Osteoblast (primary cell): ENCODE data around the gene ULK4. TPM values are rescaled to one million over a fixed set of nuclear protein-coding genes. Genes with fewer than 3 reads are reported as not detected.

ENCODE experiments used
- DNase-seq: peaks from one replicate; pipeline ENCODE4 v3.0.0; 2011; ENCODE audit warnings: low spot score, mixed read lengths; ENCODE audit not compliant: insufficient read length; ENCODE audit errors: missing footprints
- H2AFZ ChIP-seq: 2 replicates; pipeline ENCODE4 v1.6.0; 2011; ENCODE audit warnings: mild to moderate bottlenecking, low read length
- H3K27ac ChIP-seq: 2 replicates; pipeline ENCODE4 v1.5.1; 2011; ENCODE audit warnings: mild to moderate bottlenecking, low read depth, low read length, moderate library complexity
- H3K27me3 ChIP-seq: 2 replicates; pipeline ENCODE4 v1.6.0; 2012; ENCODE audit warnings: mild to moderate bottlenecking, control low read depth, inconsistent platforms, low read length, moderate library complexity; ENCODE audit not compliant: insufficient read depth
- H3K36me3 ChIP-seq: 2 replicates; pipeline ENCODE4 v1.5.1; 2011; ENCODE audit warnings: mild to moderate bottlenecking, low read length, control low read depth, moderate library complexity; ENCODE audit not compliant: insufficient read depth
- H3K4me1 ChIP-seq: 2 replicates; pipeline ENCODE4 v1.5.1; 2011; ENCODE audit warnings: mild to moderate bottlenecking, low read length, control low read depth, moderate library complexity; ENCODE audit not compliant: insufficient read depth
- H3K4me2 ChIP-seq: 2 replicates; pipeline ENCODE4 v1.6.0; 2011; ENCODE audit warnings: mild to moderate bottlenecking, low read length; ENCODE audit not compliant: insufficient read depth
- H3K4me3 ChIP-seq: fragments of 200-600 bp; sonication (generic); 3 replicates; pipeline ENCODE4 v1.5.1; 2012; ENCODE audit warnings: mild to moderate bottlenecking, low read length, inconsistent platforms; ENCODE audit not compliant: insufficient read depth
- H3K79me2 ChIP-seq: 2 replicates; pipeline ENCODE4 v1.6.0; 2012; ENCODE audit warnings: mild to moderate bottlenecking, low read length, control low read depth, inconsistent platforms; ENCODE audit not compliant: insufficient read depth
- H3K9me3 ChIP-seq: 2 replicates; pipeline ENCODE4 v1.5.1; 2011; ENCODE audit warnings: low read depth, low read length, control low read depth
- H4K20me1 ChIP-seq: 2 replicates; pipeline ENCODE4 v1.6.0; 2012; ENCODE audit warnings: mild to moderate bottlenecking, low read length, control low read depth; ENCODE audit not compliant: insufficient read depth
- CTCF ChIP-seq: IDR thresholded peaks from 2 replicates; pipeline ENCODE4 v1.5.1; 2011; ENCODE audit warnings: mild to moderate bottlenecking, low read depth, low read length, moderate library complexity; ENCODE audit errors: extremely low read depth
- total RNA-seq: library from RNA; depleted of rRNA; stranded (reverse); fragments of >200 nt; gene quantifications from 2 replicates; pipeline ENCODE4 v1.2.3, GENCODE V29; 2012

Gene ULK4
- total RNA-seq, 1 donor: 20.6 TPM

GRCh38 chr3:41267975-41268640 is 693.8 kb downstream of the ULK4 start:
- peak overlapping the region; percentile 60 for H3K4me2 ChIP-seq

DNA sequence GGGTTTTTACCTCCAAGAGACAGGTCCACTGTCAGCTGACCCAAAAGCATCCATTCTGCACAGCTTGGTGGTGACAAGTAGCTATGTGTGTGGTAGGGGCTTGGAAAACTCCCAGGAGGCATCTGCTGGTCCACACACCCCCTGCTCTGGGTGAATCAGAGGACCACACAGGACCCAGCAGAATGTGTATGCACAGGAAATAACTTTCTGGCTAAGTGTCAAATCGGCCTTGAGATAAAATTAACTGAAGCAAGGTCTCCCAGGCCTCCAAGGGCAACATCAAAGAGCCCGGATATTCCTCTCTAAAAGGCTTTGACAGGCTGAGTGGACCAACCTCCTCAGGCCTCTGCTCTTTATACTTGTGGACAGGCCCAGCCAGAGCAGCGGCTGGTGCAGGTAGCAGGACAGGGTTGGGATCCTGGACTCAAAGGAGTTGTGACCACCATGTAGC is 696.1 kb downstream of the ULK4 start:
- H3K4me3 ChIP-seq: no peak overlapping the region
- H2AFZ ChIP-seq: no peak overlapping the region
- no peak overlapping the region for H3K4me2 ChIP-seq
- H3K79me2 ChIP-seq: no peaks in the 10 kb centered on the region
- H4K20me1 ChIP-seq: no peaks in the 10 kb centered on the region
- no peak for DNase-seq
- peaks cover 27% of the 10 kb centered on the region for H3K4me1 ChIP-seq
- TF ChIP-seq CTCF: no peak
- no peaks in the 10 kb centered on the region for H3K27me3 ChIP-seq
- H3K27ac ChIP-seq: no peak overlapping the region
- H3K36me3 ChIP-seq: no peaks in the 10 kb centered on the region
- no peaks in the 10 kb centered on the region for H3K9me3 ChIP-seq

More at GRCh38 chr3:41267975-41268640, 693.8 kb downstream of the ULK4 start:
- Histone ChIP-seq H3K27ac (peak overlapping the region; percentile 59), H3K79me2 (no peaks in the 10 kb centered on the region), H3K4me3 (no peak overlapping the region), H3K4me1 (peaks cover 27% of the 10 kb centered on the region), H4K20me1 (no peaks in the 10 kb centered on the region), H3K9me3 (no peaks in the 10 kb centered on the region), H3K36me3 (no peaks in the 10 kb centered on the region), H3K27me3 (no peaks in the 10 kb centered on the region), H2AFZ (peak overlapping the region; percentile 33)
- peak; percentile 94 for DNase-seq
- no peak for TF ChIP-seq CTCF

- no peak for DNase-seq
- H3K36me3 ChIP-seq: no peaks in the 10 kb centered on the region
- no peak overlapping the region for H2AFZ ChIP-seq
- H3K79me2 ChIP-seq: no peaks in the 10 kb centered on the region
- peaks cover 27% of the 10 kb centered on the region for H3K4me1 ChIP-seq
- no peaks in the 10 kb centered on the region for H4K20me1 ChIP-seq
- TF ChIP-seq CTCF: no peak
- H3K4me3 ChIP-seq: no peak overlapping the region
- H3K4me2 ChIP-seq: no peak overlapping the region
- no peaks in the 10 kb centered on the region for H3K27me3 ChIP-seq
- H3K9me3 ChIP-seq: no peaks in the 10 kb centered on the region
- H3K27ac ChIP-seq: no peak overlapping the region
These were observed 696.8 kb downstream of the ULK4 start for GRCh38 chr3:41265011-41265545.

- no peaks in the 10 kb centered on the region for H4K20me1 ChIP-seq
- no peak overlapping the region for H2AFZ ChIP-seq
These were observed 701.8 kb downstream of the ULK4 start for GRCh38 chr3:41260063-41260450.

More at GRCh38 chr3:41260063-41260450, 701.8 kb downstream of the ULK4 start:
- H3K4me3 ChIP-seq: no peak overlapping the region
- H3K9me3 ChIP-seq: no peaks in the 10 kb centered on the region
- no peaks in the 10 kb centered on the region for H3K79me2 ChIP-seq
- H3K4me2 ChIP-seq: no peak overlapping the region
- H3K36me3 ChIP-seq: no peaks in the 10 kb centered on the region
- no peak overlapping the region for H3K27ac ChIP-seq
- TF ChIP-seq CTCF: no peak
- H3K27me3 ChIP-seq: no peaks in the 10 kb centered on the region
- H3K4me1 ChIP-seq: peaks cover 10% of the 10 kb centered on the region
- no peak for DNase-seq
